Activated naive CD4-positive, alpha-beta T cell treated with anti-CD3 and anti-CD28 coated beads for 36 hours (primary cell): ENCODE results near the gene A4GNT. TPM values are rescaled to one million over a fixed set of nuclear protein-coding genes. Genes with fewer than 3 reads are reported as not detected.

Experiments used
- CTCF ChIA-PET: fragments of 350-600 bp; sonication (Branson Sonifier 250); formaldehyde crosslinking; loops from one replicate; lab custom pipeline; 2021; ENCODE audit warnings: antibody characterized with exemption; lab: Charles Lee
- DNase-seq: peaks from one replicate; pipeline ENCODE4 v3.0.0-alpha.2; 2020
- H3K27ac Mint-ChIP-seq: one replicate; pipeline ENCODE4 v1.8.0; 2021; ENCODE audit warnings: mild to moderate bottlenecking, mixed read lengths
- H3K27me3 Mint-ChIP-seq: one replicate; pipeline ENCODE4 v1.8.0; 2021; ENCODE audit warnings: low read depth, mixed read lengths
- H3K36me3 Mint-ChIP-seq: one replicate; pipeline ENCODE4 v1.8.0; 2021; ENCODE audit warnings: low read depth, mixed read lengths
- H3K4me1 Mint-ChIP-seq: one replicate; pipeline ENCODE4 v1.8.0; 2021; ENCODE audit warnings: low read depth, mixed read lengths
- H3K4me3 Mint-ChIP-seq: one replicate; pipeline ENCODE4 v1.8.0; 2021; ENCODE audit warnings: mild to moderate bottlenecking, moderate library complexity, mixed read lengths
- H3K9me3 Mint-ChIP-seq: one replicate; pipeline ENCODE4 v1.8.0; 2021; ENCODE audit warnings: mixed read lengths
- intact Hi-C: fragments of 100-400 bp; cut with micrococcal nuclease; formaldehyde crosslinking; loops from one replicate; pipeline ENCODE4 v1.15.1; 2023
- total RNA-seq, 2 experiments: library from RNA; stranded (reverse); gene quantifications; one replicate each; pipeline ENCODE4 v1.2.3, GENCODE V29; 2021

Gene A4GNT
- total RNA-seq, 2 experiments from 2014 or later: not detected

GRCh38 chr3:138137861-138138260 is 5.7 kb upstream of the A4GNT start:
- H3K4me3 Mint-ChIP-seq: no peak overlapping the region

GRCh38 chr3:138136201-138136600 is 4.0 kb upstream of the A4GNT start:
- H3K4me3 Mint-ChIP-seq: no peak overlapping the region
- H3K27me3 Mint-ChIP-seq: peaks cover 10% of the 10 kb centered on the region
- no peaks in the 10 kb centered on the region for H3K9me3 Mint-ChIP-seq
- intact Hi-C loops: no loop called here
- H3K27ac Mint-ChIP-seq: no peak overlapping the region
- DNase-seq: no peak
- H3K36me3 Mint-ChIP-seq: no peaks in the 10 kb centered on the region
- CTCF ChIA-PET: no interaction called here
- H3K4me1 Mint-ChIP-seq: no peaks in the 10 kb centered on the region

More at GRCh38 chr3:138137861-138138260, 5.7 kb upstream of the A4GNT start:
- CTCF ChIA-PET: interaction anchor here (2.0 kb wide), 1 partner anchor 18 kb away, joined by 5 read pairs; no protein-coding TSS in a partner anchor
- DNase-seq: no peak
- Mint-ChIP-seq H3K36me3 (no peaks in the 10 kb centered on the region), H3K27ac (no peak overlapping the region), H3K9me3 (no peaks in the 10 kb centered on the region), H3K27me3 (peaks cover 10% of the 10 kb centered on the region), H3K4me1 (no peaks in the 10 kb centered on the region)
- intact Hi-C loops: no loop called here

- H3K36me3 Mint-ChIP-seq: no peaks in the 10 kb centered on the region
- no peak overlapping the region for H3K4me3 Mint-ChIP-seq
- H3K27me3 Mint-ChIP-seq: peaks cover 10% of the 10 kb centered on the region
- CTCF ChIA-PET: no interaction called here
- no peak for DNase-seq
- H3K27ac Mint-ChIP-seq: no peak overlapping the region
- no peaks in the 10 kb centered on the region for H3K4me1 Mint-ChIP-seq
- intact Hi-C loops: no loop called here
- H3K9me3 Mint-ChIP-seq: no peaks in the 10 kb centered on the region
These were observed 3.6 kb upstream of the A4GNT start for GRCh38 chr3:138135833-138136194.

GRCh38 chr3:138135146-138135832 is 3.1 kb upstream of the A4GNT start:
- H3K9me3 Mint-ChIP-seq: no peaks in the 10 kb centered on the region
- H3K27ac Mint-ChIP-seq: no peak overlapping the region
- no peaks in the 10 kb centered on the region for H3K36me3 Mint-ChIP-seq
- H3K4me3 Mint-ChIP-seq: no peak overlapping the region
- CTCF ChIA-PET: no interaction called here
- peaks cover 8% of the 10 kb centered on the region for H3K27me3 Mint-ChIP-seq
- H3K4me1 Mint-ChIP-seq: no peaks in the 10 kb centered on the region
- DNase-seq: no peak
- intact Hi-C loops: no loop called here

- CTCF ChIA-PET: interaction anchor here (0.6 kb wide), 1 partner anchor 348 kb away, joined by 3 read pairs; no protein-coding TSS in a partner anchor
- no peak for DNase-seq
- intact Hi-C loops: no loop called here
- Mint-ChIP-seq H3K4me1 (no peaks in the 10 kb centered on the region), H3K27ac (no peak overlapping the region), H3K9me3 (peaks cover 3% of the 10 kb centered on the region), H3K4me3 (no peak overlapping the region), H3K27me3 (peaks cover 3% of the 10 kb centered on the region), H3K36me3 (no peaks in the 10 kb centered on the region)
These were observed 4.4 kb downstream of the A4GNT start for GRCh38 chr3:138127636-138128365.

GRCh38 chr3:138125548-138126221 is 6.5 kb downstream of the A4GNT start:
- Mint-ChIP-seq H3K4me1 (no peaks in the 10 kb centered on the region), H3K9me3 (peaks cover 3% of the 10 kb centered on the region), H3K4me3 (no peak overlapping the region), H3K27ac (no peak overlapping the region), H3K36me3 (no peaks in the 10 kb centered on the region), H3K27me3 (peaks cover 6% of the 10 kb centered on the region)
- intact Hi-C loops: no loop called here
- CTCF ChIA-PET: interaction anchor here (1.0 kb wide), 1 partner anchor 55 kb away, joined by 3 read pairs; no protein-coding TSS in a partner anchor
- no peak for DNase-seq

GRCh38 chr3:138124706-138125355 is 7.4 kb downstream of the A4GNT start:
- H3K9me3 Mint-ChIP-seq: peaks cover 3% of the 10 kb centered on the region
- DNase-seq: no peak
- intact Hi-C loops: no loop called here
- no peak overlapping the region for H3K27ac Mint-ChIP-seq
- H3K4me3 Mint-ChIP-seq: no peak overlapping the region
- H3K27me3 Mint-ChIP-seq: peaks cover 6% of the 10 kb centered on the region
- no peaks in the 10 kb centered on the region for H3K4me1 Mint-ChIP-seq
- H3K36me3 Mint-ChIP-seq: no peaks in the 10 kb centered on the region
- CTCF ChIA-PET: interaction anchor here (1.0 kb wide), 1 partner anchor 55 kb away, joined by 3 read pairs; no protein-coding TSS in a partner anchor

- Mint-ChIP-seq H3K27ac (no peak overlapping the region), H3K9me3 (peaks cover 3% of the 10 kb centered on the region), H3K4me1 (no peaks in the 10 kb centered on the region), H3K36me3 (no peaks in the 10 kb centered on the region), H3K4me3 (no peak overlapping the region), H3K27me3 (peaks cover 6% of the 10 kb centered on the region)
- intact Hi-C loops: no loop called here
- DNase-seq: no peak
- CTCF ChIA-PET: interaction anchor here (0.6 kb wide), 2 partner anchors 27 to 1208 kb away, joined by 3 read pairs; no protein-coding TSS in a partner anchor
These were observed 8.0 kb downstream of the A4GNT start for GRCh38 chr3:138124188-138124587.

GRCh38 chr3:138119423-138119766 is 12.8 kb downstream of the A4GNT start:
- peaks cover 3% of the 10 kb centered on the region for H3K9me3 Mint-ChIP-seq
- CTCF ChIA-PET: interaction anchor here (0.7 to 6.2 kb wide), 9 partner anchors 12 to 211 kb away, joined by 3 to 153 read pairs (median 4); partner anchors contain the start of gene A4GNT
- H3K36me3 Mint-ChIP-seq: no peaks in the 10 kb centered on the region
- peaks cover 5% of the 10 kb centered on the region for H3K4me1 Mint-ChIP-seq
- H3K27ac Mint-ChIP-seq: no peak overlapping the region
- H3K4me3 Mint-ChIP-seq: no peak overlapping the region
- intact Hi-C loops: loop anchor here (1.0 to 5.0 kb wide), 3 partner anchors 51 to 1012 kb away; partner anchors contain the start of gene ESYT3
- DNase-seq: no peak
- H3K27me3 Mint-ChIP-seq: peaks cover 26% of the 10 kb centered on the region

- Mint-ChIP-seq H3K4me1 (peaks cover 5% of the 10 kb centered on the region), H3K4me3 (no peak overlapping the region), H3K27ac (no peak overlapping the region), H3K9me3 (peaks cover 3% of the 10 kb centered on the region), H3K27me3 (peaks cover 32% of the 10 kb centered on the region), H3K36me3 (no peaks in the 10 kb centered on the region)
- intact Hi-C loops: loop anchor here (1.0 to 5.0 kb wide), 3 partner anchors 51 to 1012 kb away; partner anchors contain the start of gene ESYT3
- CTCF ChIA-PET: interaction anchor here (0.8 to 6.2 kb wide), 19 partner anchors 10 to 212 kb away, joined by 3 to 153 read pairs (median 5); partner anchors contain the start of gene A4GNT
- DNase-seq: peak; percentile 76
These were observed 13.4 kb downstream of the A4GNT start for GRCh38 chr3:138118612-138119422.
